NK-92 (cell line): Measurements from ENCODE around the gene SPATS1.

Experiments used
- DNase-seq: peaks from one replicate; lab custom pipeline; 2025; ENCODE audit not compliant: unreplicated experiment; lab: John Stamatoyannopoulos, UW

The SPATS1 gene

GRCh38 chr6:44342489-44342888, at the start of gene SPATS1:
Gene SPATS1, plus strand, starts transcription at chr6:44342650. Its CDS starts 446 bp downstream, at chr6:44343096.
- no peak for DNase-seq

- no peak for DNase-seq
Observed at GRCh38 chr6:44292661-44293365, 49.6 kb upstream of the SPATS1 start.

GRCh38 chr6:44294832-44295791, 47.3 kb upstream of the SPATS1 start:
- no peak for DNase-seq

- DNase-seq: no peak
Observed at GRCh38 chr6:44297063-44298038, 45.1 kb upstream of the SPATS1 start.

DNA sequence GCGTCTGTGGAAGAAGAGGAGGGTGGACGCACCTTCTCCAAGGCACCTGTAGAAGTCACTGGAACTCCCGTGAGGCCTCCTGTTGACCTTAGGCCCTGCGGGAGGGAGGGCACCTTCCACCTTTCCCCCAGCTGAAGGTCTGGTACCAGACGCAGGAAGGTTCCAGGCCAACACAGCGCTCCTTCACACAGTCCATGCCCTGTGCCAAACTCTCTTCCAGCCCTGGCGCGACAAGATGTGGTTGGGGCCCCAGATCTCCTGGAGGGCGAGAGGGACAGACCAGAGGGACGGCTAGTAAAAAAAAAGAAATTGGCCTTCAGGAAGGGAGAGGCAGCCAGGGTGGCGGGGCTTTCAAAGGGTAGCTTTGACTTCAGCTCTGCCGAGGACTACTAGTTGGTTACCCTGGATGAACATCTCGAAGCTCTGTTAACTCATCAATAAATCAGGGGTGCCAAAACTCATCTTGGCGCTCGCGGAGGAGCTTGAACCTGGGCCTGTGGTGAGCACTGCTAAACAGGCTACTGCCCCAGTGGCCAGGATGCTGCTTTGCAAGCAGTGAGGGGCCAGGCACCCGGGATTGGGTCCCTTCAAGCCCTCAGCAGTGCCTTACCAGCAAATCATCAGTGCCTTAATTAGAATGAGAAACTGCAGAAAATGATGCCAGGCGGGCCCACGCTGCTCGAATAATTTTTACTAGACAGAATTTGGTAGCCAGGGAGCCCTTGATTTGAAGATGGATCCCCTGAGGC, 44.2 kb upstream of the SPATS1 start:
- no peak for DNase-seq

- no peak for DNase-seq
Observed at GRCh38 chr6:44298864-44299263, 43.6 kb upstream of the SPATS1 start.

DNA sequence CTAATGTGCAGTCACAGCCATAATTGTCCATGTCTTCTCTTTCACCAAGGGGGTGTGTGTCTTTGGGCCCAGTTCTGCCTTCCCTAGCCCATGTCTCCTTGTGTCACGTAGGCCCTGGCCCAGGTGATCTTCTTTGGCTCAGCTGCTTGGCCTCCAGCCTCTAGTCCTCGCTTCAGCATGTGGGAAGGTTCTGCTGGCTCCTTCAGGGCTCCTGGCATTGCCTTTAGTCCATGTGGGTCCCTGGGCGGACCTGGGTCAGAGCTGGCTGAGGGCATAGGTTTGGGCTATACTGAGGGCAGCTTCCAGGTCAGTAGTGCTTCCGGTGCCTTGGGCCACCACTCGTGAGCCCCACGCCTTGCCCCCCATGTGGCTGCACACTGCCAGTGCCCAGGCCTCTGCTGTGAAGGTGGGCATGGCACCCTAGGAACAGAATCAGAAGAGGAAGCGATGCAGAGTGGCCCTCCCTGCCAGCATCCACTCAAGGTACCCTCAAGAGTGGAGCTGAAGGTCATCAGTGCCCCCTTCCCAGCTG, 42.1 kb upstream of the SPATS1 start:
- no peak for DNase-seq

DNA sequence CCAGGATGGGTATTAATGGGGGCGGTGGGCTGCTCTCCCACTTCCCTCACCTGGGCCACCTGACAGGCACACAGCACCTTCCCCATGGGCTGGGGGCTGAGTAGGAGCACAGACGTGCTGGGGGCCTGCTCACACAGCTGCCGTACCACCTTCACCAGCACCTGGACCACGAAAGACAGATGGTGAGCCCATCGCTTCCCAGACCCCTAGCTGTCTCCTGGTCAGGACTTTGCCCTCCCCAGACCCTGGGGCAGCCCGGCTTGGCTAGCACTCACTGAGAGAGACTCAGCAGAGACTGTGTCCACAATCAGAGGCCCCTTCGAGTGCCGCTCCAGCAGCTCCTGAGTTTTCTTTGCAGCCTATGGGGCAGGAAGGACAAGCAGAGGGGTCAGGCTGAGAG, 41.3 kb upstream of the SPATS1 start:
- no peak for DNase-seq

GRCh38 chr6:44301782-44302564, 40.5 kb upstream of the SPATS1 start:
- no peak for DNase-seq

DNA sequence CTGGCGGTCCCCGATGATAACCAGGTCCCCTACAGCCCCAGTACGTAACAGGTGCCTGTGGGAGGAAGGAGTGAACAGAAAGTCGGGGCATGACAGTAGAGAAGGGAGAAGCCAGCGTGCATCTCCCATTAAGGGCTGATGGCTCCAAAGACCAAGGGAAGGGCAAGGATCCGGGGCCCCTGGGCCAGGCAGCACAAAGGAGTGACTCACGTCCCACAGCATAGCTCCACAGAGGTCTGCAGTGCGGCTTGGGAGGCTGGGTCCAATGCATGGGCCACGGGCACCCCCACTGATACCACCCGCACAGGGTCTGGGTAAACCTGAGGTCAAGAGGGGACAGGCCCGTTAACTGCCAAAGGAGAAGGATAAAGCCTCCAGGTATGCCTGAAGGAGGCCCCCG, 39.6 kb upstream of the SPATS1 start:
- no peak for DNase-seq

GRCh38 chr6:44303842-44304241, 38.6 kb upstream of the SPATS1 start:
- no peak for DNase-seq

DNA sequence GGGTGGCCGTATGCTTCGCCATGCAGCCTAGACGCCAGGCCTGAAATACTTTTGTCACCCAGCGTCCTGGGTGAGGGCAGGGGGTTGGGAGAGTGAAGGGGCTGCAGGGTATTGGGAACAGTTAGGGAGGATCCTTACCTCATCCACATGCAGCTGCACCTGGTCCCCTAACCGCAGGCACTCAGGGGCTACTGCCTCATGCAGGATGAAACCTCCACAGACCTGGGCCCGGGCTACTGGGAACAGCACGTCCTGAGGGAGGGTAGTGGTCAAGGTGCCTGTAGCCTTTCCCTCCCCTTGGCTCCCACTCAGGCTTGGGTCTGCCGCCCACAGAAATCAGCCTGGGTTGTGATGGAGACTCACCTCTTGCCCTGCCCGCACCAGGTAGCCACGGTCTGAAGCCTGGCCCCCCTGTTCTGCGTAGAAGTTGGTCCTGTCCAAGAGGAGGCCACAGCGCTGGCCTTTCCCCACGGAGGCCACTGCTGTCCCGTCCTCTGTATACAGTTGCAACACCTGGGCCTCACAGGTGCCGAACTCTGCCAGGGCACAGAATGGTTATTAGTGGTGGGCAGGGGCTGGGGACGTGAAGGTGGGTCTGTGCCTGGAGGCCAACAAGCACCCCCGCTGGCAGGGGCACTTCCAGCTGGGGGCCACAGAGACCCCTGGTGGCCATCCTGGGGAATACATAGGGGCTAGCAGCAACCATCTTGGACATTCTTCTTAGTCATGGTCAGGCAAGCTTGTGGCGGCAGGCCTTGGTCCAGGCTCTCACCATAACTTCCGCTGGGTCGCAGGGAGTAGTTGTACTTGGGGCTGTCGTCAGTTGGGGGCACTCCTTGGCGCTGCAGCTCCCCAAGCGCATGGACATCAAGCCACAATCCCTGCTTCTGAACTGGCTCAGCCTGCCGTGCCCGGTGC, 37.9 kb upstream of the SPATS1 start:
- no peak for DNase-seq

GRCh38 chr6:44305200-44305725, 37.2 kb upstream of the SPATS1 start:
- no peak for DNase-seq

- DNase-seq: no peak
Observed at GRCh38 chr6:44306710-44307109, 35.7 kb upstream of the SPATS1 start.

DNA sequence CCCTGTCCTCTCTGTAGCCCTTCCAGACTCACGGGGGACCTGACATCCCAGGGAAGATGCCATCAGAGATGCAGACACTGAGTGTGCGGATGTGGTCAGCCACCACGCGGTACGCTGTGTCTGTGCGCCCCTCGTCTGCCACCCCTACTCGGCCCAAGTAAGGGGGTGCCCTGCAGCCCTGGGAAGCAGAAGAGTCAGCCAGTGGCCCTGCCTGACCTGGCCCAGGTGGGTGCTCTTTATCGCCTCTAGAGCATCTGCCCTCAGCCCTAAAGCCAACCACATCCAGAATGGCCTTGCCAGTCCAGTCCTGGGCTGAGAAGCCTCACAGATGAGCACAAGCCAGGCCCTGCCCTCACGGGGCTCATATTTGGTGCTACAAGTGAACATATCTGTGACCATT, 35.2 kb upstream of the SPATS1 start:
- no peak for DNase-seq

- no peak for DNase-seq
Observed at GRCh38 chr6:44309092-44309491, 33.4 kb upstream of the SPATS1 start.

- DNase-seq: no peak
Observed at GRCh38 chr6:44309631-44310030, 32.8 kb upstream of the SPATS1 start.

- no peak for DNase-seq
Observed at GRCh38 chr6:44310241-44310640, 32.2 kb upstream of the SPATS1 start.
